DOHH2 (cell line): ENCODE results near the gene PRR16.

ENCODE experiments used
- EZH2phosphoT487 ChIP-seq: fragments of 200-600 bp; sonication (generic); IDR thresholded peaks from 2 replicates; pipeline ENCODE4 v1.6.1; 2017; ENCODE audit warnings: borderline replicate concordance, mild to moderate bottlenecking, antibody characterized with exemption, low read length, moderate library complexity, mixed read lengths
- TF ChIP-seq, protein P1 (sequence below): fragments of 200-600 bp; sonication (generic); IDR thresholded peaks from one replicate; pipeline ENCODE4 v1.5.1; 2014; ENCODE audit warnings: antibody characterized with exemption, mild to moderate bottlenecking, low read depth, low read length; ENCODE audit not compliant: poor library complexity, severe bottlenecking

DNA sequence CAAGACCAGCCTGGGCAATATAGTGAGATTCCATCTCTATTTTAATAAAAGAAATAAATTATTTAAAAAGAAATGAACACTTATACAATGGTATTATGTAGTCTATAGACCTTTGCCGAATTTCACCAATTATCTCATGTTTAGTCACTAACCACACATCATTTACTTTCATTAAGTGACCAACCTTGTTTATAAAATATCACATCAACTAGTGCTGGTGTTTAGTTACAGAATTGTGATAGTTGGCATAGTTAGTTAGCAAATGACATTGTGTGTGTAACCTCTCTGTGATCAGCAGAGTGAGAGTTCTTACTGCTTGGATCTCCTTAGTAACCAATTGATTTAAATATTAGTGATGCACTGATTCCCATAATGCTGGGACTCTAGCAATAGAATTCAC lies 71.8 kb downstream of the PRR16 start:
- TF ChIP-seq, protein P1, sequence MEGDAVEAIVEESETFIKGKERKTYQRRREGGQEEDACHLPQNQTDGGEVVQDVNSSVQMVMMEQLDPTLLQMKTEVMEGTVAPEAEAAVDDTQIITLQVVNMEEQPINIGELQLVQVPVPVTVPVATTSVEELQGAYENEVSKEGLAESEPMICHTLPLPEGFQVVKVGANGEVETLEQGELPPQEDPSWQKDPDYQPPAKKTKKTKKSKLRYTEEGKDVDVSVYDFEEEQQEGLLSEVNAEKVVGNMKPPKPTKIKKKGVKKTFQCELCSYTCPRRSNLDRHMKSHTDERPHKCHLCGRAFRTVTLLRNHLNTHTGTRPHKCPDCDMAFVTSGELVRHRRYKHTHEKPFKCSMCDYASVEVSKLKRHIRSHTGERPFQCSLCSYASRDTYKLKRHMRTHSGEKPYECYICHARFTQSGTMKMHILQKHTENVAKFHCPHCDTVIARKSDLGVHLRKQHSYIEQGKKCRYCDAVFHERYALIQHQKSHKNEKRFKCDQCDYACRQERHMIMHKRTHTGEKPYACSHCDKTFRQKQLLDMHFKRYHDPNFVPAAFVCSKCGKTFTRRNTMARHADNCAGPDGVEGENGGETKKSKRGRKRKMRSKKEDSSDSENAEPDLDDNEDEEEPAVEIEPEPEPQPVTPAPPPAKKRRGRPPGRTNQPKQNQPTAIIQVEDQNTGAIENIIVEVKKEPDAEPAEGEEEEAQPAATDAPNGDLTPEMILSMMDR = no peak
- TF ChIP-seq EZH2phosphoT487 = no peak
